ENCODE results near the gene CCDC43.

GRCh38 chr17:44636562-44636961 lies 53.0 kb downstream of the CCDC43 start:
- TF ChIP-seq CEBPB (IDR thresholded peaks at IDR 0.05) (peak; percentile 76), NFIC (IDR thresholded peaks at IDR 0.05) (no peak), EP300 (IDR thresholded peaks at IDR 0.05; ENCODE audit: borderline replicate concordance) (no peak), RAD21 (IDR thresholded peaks at IDR 0.05; ENCODE audit: low read depth) (peak; percentile 77), ZBTB7A (IDR thresholded peaks at IDR 0.05; ENCODE audit: low read depth) (no peak), REST (IDR thresholded peaks at IDR 0.05; ENCODE audit: low read depth) (no peak), MAX (IDR thresholded peaks at IDR 0.05) (no peak), EGR1 (IDR thresholded peaks at IDR 0.05) (no peak), TCF12 (IDR thresholded peaks at IDR 0.05; ENCODE audit: low read depth) (no peak), FOXM1 (IDR thresholded peaks at IDR 0.05; ENCODE audit: borderline replicate concordance, low read depth) (no peak), TEAD4 (IDR thresholded peaks at IDR 0.05) (no peak)

All from Ishikawa (cell line).